Bladder microvascular endothelial cell (primary cell): ENCODE results near the gene CCR8. TPM values are rescaled to one million over a fixed set of nuclear protein-coding genes. Genes with fewer than 3 reads are reported as not detected.

Source experiments
- total RNA-seq: library from RNA; depleted of rRNA; stranded (reverse); fragments of >200 nt; gene quantifications from 2 replicates; pipeline ENCODE4 v1.2.3, GENCODE V29; 2014

CCR8 gene
- not detected in 2 replicates for total RNA-seq

GRCh38 chr3:39329493-39329892 is at the start of gene CCR8:
TSS of gene CCR8 (plus strand) at chr3:39329709. CDS start at chr3:39332332, 2,623 bp downstream.

GRCh38 chr3:39279745-39280517 is 49.6 kb upstream of the CCR8 start, which contains the start of gene CX3CR1:
TSS of gene CX3CR1 (minus strand) at chr3:39280036. CDS start at chr3:39266509, 13,527 bp downstream.

Other genes starting within 250 kb of the CCR8 start
- 26.6 and 44.1 TPM in 2 replicates for gene GORASP1, start 222.1 kb upstream of the CCR8 start, total RNA-seq
- 1.3 and 4.2 TPM in 2 replicates for gene TTC21A, start 222.0 kb upstream of the CCR8 start, total RNA-seq
- gene CSRNP1, start 176.1 kb upstream of the CCR8 start, total RNA-seq: 8.6 and 13.1 TPM in 2 replicates
- not detected in 2 replicates for gene XIRP1, start 137.1 kb upstream of the CCR8 start, total RNA-seq
- gene CX3CR1, start 49.7 kb upstream of the CCR8 start, total RNA-seq: not detected in 2 replicates
- 10.0 and 14.9 TPM in 2 replicates for gene SLC25A38, start 53.7 kb downstream of the CCR8 start, total RNA-seq
- 1,015 and 1,160 TPM in 2 replicates for gene RPSA, start 77.0 kb downstream of the CCR8 start, total RNA-seq
- gene MOBP, start 138.0 kb downstream of the CCR8 start, total RNA-seq: under 0.01 TPM in 2 replicates